Transverse colon (tissue), 4 donors: Measurements from ENCODE around the gene RBM20. TPM values are rescaled to one million over a fixed set of nuclear protein-coding genes. Genes with fewer than 3 reads are reported as not detected.

Experiments
- DNase-seq: peaks from one replicate; pipeline ENCODE4 v3.0.0-alpha.2; 2019
- H3K27ac ChIP-seq, 4 donors: fragments of 200-600 bp; sonication (generic); 2 replicates each; pipeline ENCODE4 v1.5.1; 2016 to 2018; ENCODE audit warnings: inconsistent platforms in 4 of 4
- H3K27me3 ChIP-seq: fragments of 200-600 bp; sonication (generic); 2 replicates; pipeline ENCODE4 v1.5.1; 2017; ENCODE audit warnings: inconsistent platforms
- H3K36me3 ChIP-seq, 4 donors: fragments of 200-600 bp; sonication (generic); 2 replicates each; pipeline ENCODE4 v1.5.1; 2017 to 2019; ENCODE audit warnings: inconsistent platforms in 4 of 4
- H3K4me1 ChIP-seq, 4 donors: fragments of 200-600 bp; sonication (generic); 2 replicates each; pipeline ENCODE4 v1.5.1; 2017 to 2020; ENCODE audit warnings: inconsistent platforms in 4 of 4
- H3K4me3 ChIP-seq, 4 donors: fragments of 200-600 bp; sonication (generic); 1 replicate in 1 of 4; 2 replicates in 3 of 4; pipeline versions ENCODE4 v1.5.1 to v1.6.1; 2017 to 2019; ENCODE audit warnings: inconsistent platforms in 4 of 4
- H3K9me3 ChIP-seq, 2 donors: fragments of 200-600 bp; sonication (generic); 2 replicates each; pipeline ENCODE4 v1.5.1; 2017 to 2019; ENCODE audit warnings: inconsistent platforms in 2 of 2
- EP300 ChIP-seq: sonication (generic); formaldehyde crosslinking; IDR thresholded peaks from one replicate; pipeline ENCODE4 v1.6.1; 2017; ENCODE audit warnings: antibody characterized with exemption, low read depth
- POLR2A ChIP-seq: fragments of 450-650 bp; IDR thresholded peaks from one replicate; pipeline ENCODE4 v1.6.1; 2016; ENCODE audit warnings: antibody characterized with exemption, mild to moderate bottlenecking, moderate library complexity
- POLR2AphosphoS5 ChIP-seq, 3 donors: sonication (generic); formaldehyde crosslinking; IDR thresholded peaks; one replicate each; pipeline ENCODE4 v1.6.1; 2016; ENCODE audit warnings: antibody characterized with exemption in 3 of 3
- WGBS, 2 donors: methylation state at CpG; one replicate each; pipeline ENCODE4 v1.1.5; 2018; ENCODE audit warnings: low coverage in 1 of 2; 5-methylcytosine and 5-hydroxymethylcytosine counted together
- in situ Hi-C, 4 donors: fragments of 200-750 bp; cut with MboI; loops; one replicate each; pipeline versions ENCODE4 v1.15.0 to v1.15.1; 2017; ENCODE audit warnings: low sequenced_read_pairs in 3 of 4, low pct_ligation_motif_present in 1 of 4, low pct_unique_long_range_greater_than_20kb in 1 of 4
- intact Hi-C: fragments of 100-400 bp; cut with DNase I; formaldehyde crosslinking; loops from one replicate; pipeline ENCODE4 v1.15.1; 2023; ENCODE audit warnings: low total_unique reads
- total RNA-seq, 4 donors: library from RNA; depleted of rRNA; stranded (reverse); fragments of >200 nt; gene quantifications; one replicate each; pipeline ENCODE4 v1.1.0, GENCODE V29; 2016
- TF ChIP-seq, protein P1 (sequence below), 5 experiments: fragments of 200-600 bp in 3 of 5; fragments of 450-650 bp in 2 of 5; sonication (generic) in 3 of 5; IDR thresholded peaks; 1 replicate in 2 of 5; 2 replicates in 3 of 5; pipeline ENCODE4 v1.5.1; 2016 to 2017; ENCODE audit warnings: antibody characterized with exemption in 5 of 5, inconsistent platforms in 3 of 5, mild to moderate bottlenecking in 2 of 5, moderate library complexity in 1 of 5

RBM20 gene
- total RNA-seq, 4 donors from 2014 or later: 1.2 to 10.5 (median 2.9) TPM

DNA sequence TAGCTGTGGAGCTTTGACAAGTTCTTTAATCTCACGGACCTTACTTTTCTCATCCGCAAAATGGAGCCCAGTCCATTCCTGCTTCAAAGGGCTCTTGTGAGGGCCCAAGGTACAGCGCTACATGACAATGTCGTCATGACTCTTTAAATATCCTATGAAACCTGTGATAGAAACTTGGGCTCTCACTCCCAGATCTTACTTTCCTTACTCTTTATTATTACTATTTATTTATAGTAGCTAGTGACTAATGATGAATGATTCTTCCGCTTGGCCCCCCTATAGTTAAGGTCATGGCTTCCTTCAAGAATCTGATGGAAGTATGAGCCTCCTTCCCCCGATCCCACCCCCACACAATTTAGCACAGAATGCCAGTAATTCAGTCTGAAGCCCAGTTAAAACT is 41.9 kb downstream of the RBM20 start:
- intact Hi-C loops: no loop called here
- no peak for DNase-seq
- Histone ChIP-seq H3K4me1 (no peaks in the 10 kb centered on the region), H3K27me3 (no peaks in the 10 kb centered on the region), H3K4me3 (no peak overlapping the region), H3K9me3 (no peaks in the 10 kb centered on the region), H3K36me3 (no peaks in the 10 kb centered on the region), H3K27ac (no peak overlapping the region)
- TF ChIP-seq, protein P1, sequence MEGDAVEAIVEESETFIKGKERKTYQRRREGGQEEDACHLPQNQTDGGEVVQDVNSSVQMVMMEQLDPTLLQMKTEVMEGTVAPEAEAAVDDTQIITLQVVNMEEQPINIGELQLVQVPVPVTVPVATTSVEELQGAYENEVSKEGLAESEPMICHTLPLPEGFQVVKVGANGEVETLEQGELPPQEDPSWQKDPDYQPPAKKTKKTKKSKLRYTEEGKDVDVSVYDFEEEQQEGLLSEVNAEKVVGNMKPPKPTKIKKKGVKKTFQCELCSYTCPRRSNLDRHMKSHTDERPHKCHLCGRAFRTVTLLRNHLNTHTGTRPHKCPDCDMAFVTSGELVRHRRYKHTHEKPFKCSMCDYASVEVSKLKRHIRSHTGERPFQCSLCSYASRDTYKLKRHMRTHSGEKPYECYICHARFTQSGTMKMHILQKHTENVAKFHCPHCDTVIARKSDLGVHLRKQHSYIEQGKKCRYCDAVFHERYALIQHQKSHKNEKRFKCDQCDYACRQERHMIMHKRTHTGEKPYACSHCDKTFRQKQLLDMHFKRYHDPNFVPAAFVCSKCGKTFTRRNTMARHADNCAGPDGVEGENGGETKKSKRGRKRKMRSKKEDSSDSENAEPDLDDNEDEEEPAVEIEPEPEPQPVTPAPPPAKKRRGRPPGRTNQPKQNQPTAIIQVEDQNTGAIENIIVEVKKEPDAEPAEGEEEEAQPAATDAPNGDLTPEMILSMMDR (IDR thresholded peaks at IDR 0.05): no peak
- no peak for TF ChIP-seq POLR2A
- TF ChIP-seq EP300: no peak
- no peak for TF ChIP-seq POLR2AphosphoS5 (IDR thresholded peaks at IDR 0.05)
- 86 to 92% methylated on average over 6 of the region's 6 CpGs for WGBS, 2 donors
- in situ Hi-C loops: no loop called here

DNA sequence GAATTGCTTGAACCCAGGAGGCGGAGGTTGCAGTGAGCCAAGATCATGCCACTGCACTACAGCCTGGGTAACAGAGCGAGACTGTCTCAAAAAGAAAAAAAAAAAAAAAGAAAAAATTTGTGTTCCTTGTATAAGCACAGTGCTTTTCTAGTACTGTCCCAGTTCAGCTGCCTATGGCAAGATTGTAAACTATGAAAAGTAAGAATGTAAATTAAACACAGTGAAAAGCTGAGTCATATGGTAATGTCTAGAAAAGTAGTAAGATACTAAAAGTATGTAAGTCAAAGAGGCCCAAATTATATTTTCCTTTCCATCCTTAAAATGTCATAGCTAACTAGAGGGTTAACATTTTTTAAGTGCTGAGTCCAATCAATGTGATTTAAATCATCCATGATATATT is 42.8 kb downstream of the RBM20 start:
- 84 to 100% methylated on average over 2 of the region's 2 CpGs for WGBS, 2 donors
- no peaks in the 10 kb centered on the region for H3K27me3 ChIP-seq
- H3K4me1 ChIP-seq: no peaks in the 10 kb centered on the region
- intact Hi-C loops (no loop called here), in situ Hi-C loops (no loop called here)
- H3K4me3 ChIP-seq: no peak overlapping the region
- H3K9me3 ChIP-seq: peaks cover 0 to 2% of the 10 kb centered on the region in 2 donors
- H3K36me3 ChIP-seq: no peaks in the 10 kb centered on the region
- no peak for DNase-seq
- no peak for TF ChIP-seq POLR2A
- no peak for TF ChIP-seq POLR2AphosphoS5 (IDR thresholded peaks at IDR 0.05)
- TF ChIP-seq EP300: no peak
- TF ChIP-seq, protein P1 (IDR thresholded peaks at IDR 0.05): no peak
- no peak overlapping the region for H3K27ac ChIP-seq

DNA sequence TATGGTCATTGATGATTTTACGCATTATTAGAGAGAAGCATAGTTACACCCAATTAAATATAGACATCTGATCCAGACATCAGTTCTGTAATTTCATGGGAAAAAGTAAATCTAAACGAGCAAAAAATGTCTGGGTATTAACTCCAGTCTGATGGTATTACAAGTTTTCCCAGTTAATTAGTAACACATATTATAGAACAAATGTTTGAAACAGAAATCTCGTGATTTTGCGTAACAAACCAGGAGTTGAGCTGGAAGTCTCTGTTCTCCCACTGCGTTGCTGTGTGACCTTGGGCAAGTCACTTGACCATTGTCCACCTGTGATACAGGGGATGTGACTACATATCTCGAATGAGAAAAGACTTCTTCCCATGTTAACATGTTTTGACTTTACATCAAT is 43.3 kb downstream of the RBM20 start:
- no peaks in the 10 kb centered on the region for H3K27me3 ChIP-seq
- H3K27ac ChIP-seq: no peak overlapping the region
- in situ Hi-C loops (no loop called here), intact Hi-C loops (no loop called here)
- WGBS, 2 donors: 75 to 83% methylated on average over 6 of the region's 6 CpGs
- H3K36me3 ChIP-seq: no peaks in the 10 kb centered on the region
- no peak for TF ChIP-seq EP300
- TF ChIP-seq POLR2A: no peak
- no peak for TF ChIP-seq POLR2AphosphoS5 (IDR thresholded peaks at IDR 0.05)
- TF ChIP-seq, protein P1 (IDR thresholded peaks at IDR 0.05): no peak
- no peak for DNase-seq
- no peak overlapping the region for H3K4me3 ChIP-seq
- H3K9me3 ChIP-seq: peaks cover 0 to 5% of the 10 kb centered on the region in 2 donors
- no peaks in the 10 kb centered on the region for H3K4me1 ChIP-seq

DNA sequence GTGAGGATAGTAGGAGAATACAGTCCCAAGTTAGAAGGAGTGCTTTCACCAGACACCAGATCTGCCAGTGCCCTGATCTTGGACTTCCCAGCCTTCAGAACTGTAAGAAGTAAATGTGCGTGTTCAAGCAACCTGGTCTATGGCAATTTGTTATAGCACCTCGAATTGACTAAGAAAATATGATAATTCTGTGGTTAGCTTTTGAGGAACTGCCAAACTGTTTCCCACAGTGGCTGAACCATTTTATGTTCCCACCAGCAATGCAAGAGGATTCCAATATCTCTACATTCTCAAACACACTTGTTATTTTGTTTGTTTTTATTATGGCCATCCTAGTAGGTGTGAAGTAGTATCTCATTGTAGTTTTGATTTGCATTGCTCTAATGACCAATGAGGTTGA is 47.0 kb downstream of the RBM20 start:
- Histone ChIP-seq H3K4me1 (no peaks in the 10 kb centered on the region), H3K4me3 (no peak overlapping the region), H3K36me3 (no peaks in the 10 kb centered on the region), H3K9me3 (peaks cover 0 to 5% of the 10 kb centered on the region in 2 donors), H3K27ac (no peak overlapping the region), H3K27me3 (no peaks in the 10 kb centered on the region)
- in situ Hi-C loops (no loop called here), intact Hi-C loops (no loop called here)
- DNase-seq: no peak
- TF ChIP-seq EP300 (no peak), POLR2A (no peak)
- WGBS, 2 donors: 72 to 78% methylated on average over 2 of the region's 2 CpGs

DNA sequence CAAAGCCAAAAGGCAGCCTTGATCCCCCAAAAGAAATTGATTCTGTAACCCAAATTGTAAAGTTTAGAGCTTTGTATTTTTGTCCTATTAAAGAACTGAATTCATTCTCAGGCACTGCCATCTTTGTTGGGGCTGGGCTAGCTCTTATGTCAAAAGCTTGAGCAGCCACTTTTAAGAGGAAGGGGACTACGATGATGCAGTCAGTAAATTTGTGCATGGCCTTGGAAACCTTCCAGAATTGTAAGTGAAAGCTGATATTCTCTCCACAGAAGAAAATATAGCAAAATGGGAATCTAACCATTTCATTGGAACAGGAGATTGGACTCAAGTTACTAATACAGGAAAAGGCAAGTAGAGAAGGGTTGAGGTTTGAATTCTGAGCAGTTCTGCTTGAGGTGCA is 50.1 kb downstream of the RBM20 start:
- peaks cover 0 to 5% of the 10 kb centered on the region in 2 donors for H3K9me3 ChIP-seq
- no peak overlapping the region for H3K27ac ChIP-seq
- H3K4me1 ChIP-seq: no peaks in the 10 kb centered on the region
- DNase-seq: no peak
- intact Hi-C loops: no loop called here
- H3K4me3 ChIP-seq: no peak overlapping the region
- 71 to 73% methylated on average over 1 of the region's 1 CpG for WGBS, 2 donors
- no peaks in the 10 kb centered on the region for H3K27me3 ChIP-seq
- no peaks in the 10 kb centered on the region for H3K36me3 ChIP-seq
- in situ Hi-C loops: no loop called here
- TF ChIP-seq POLR2AphosphoS5 (IDR thresholded peaks at IDR 0.05): no peak
- TF ChIP-seq EP300: no peak
- TF ChIP-seq POLR2A: no peak
- TF ChIP-seq, protein P1 (IDR thresholded peaks at IDR 0.05): no peak
